CD4-positive, alpha-beta T cell (primary cell): ENCODE measurements around the gene ASCL4. TPM values are rescaled to one million over a fixed set of nuclear protein-coding genes. Genes with fewer than 3 reads are reported as not detected.

Experiments
- ATAC-seq: fragments of 200-7000 bp; cut with Tn5 transposase; one replicate; pipeline ENCODE4 v1.10.0; 2022; ENCODE audit warnings: mild to moderate bottlenecking; ENCODE audit not compliant: poor library complexity
- CTCF ChIA-PET: fragments of 350-600 bp; sonication (Branson Sonifier 250); formaldehyde crosslinking; loops from one replicate; lab custom pipeline; 2021; ENCODE audit warnings: antibody characterized with exemption, inconsistent platforms; lab: Charles Lee
- POLR2A ChIA-PET: fragments of 350-600 bp; sonication (Branson Sonifier 250); formaldehyde crosslinking; loops from one replicate; lab custom pipeline; 2021; ENCODE audit warnings: antibody characterized with exemption, inconsistent platforms; lab: Charles Lee
- DNase-seq, 14 experiments: peaks; one replicate each; pipeline ENCODE4 v3.0.0-alpha.2; 2013 to 2020; ENCODE audit warnings: mixed read lengths in 2 of 14
- H3K27ac ChIP-seq, 2 donors: one replicate each; pipeline versions ENCODE4 v1.5.1 to v1.7.0; 2013; ENCODE audit warnings: low read length in 2 of 2, low read depth in 1 of 2, mild to moderate bottlenecking in 1 of 2
- H3K27me3 ChIP-seq, 2 experiments: 1 replicate in 1 of 2; 2 replicates in 1 of 2; pipeline versions ENCODE4 v1.6.1 to v1.7.0; 2013; ENCODE audit warnings: low read length in 2 of 2, control low read depth in 1 of 2, mild to moderate bottlenecking in 1 of 2, moderate library complexity in 1 of 2; ENCODE audit not compliant: insufficient read depth in 2 of 2, control insufficient read depth in 1 of 2
- H3K36me3 ChIP-seq: one replicate; pipeline ENCODE4 v1.6.1; 2013; ENCODE audit warnings: low read length, control low read depth; ENCODE audit not compliant: insufficient read depth
- H3K4me1 ChIP-seq: one replicate; pipeline ENCODE4 v1.6.1; 2013; ENCODE audit warnings: low read length, control low read depth; ENCODE audit not compliant: insufficient read depth
- H3K4me3 ChIP-seq: one replicate; pipeline ENCODE4 v1.5.1; 2013; ENCODE audit warnings: mild to moderate bottlenecking, low read length, moderate library complexity
- H3K9me3 ChIP-seq, 2 experiments: 1 replicate in 1 of 2; 2 replicates in 1 of 2; pipeline versions ENCODE4 v1.6.1 to v1.7.0; 2013; ENCODE audit warnings: low read length in 2 of 2, mild to moderate bottlenecking in 2 of 2, control low read depth in 1 of 2, moderate library complexity in 1 of 2; ENCODE audit not compliant: control insufficient read depth in 1 of 2, insufficient read depth in 1 of 2
- H3K27ac Mint-ChIP-seq: one replicate; pipeline ENCODE4 v1.8.0; 2020; ENCODE audit warnings: mixed read lengths
- H3K27me3 Mint-ChIP-seq: one replicate; pipeline ENCODE4 v1.8.0; 2021; ENCODE audit warnings: mixed read lengths
- H3K36me3 Mint-ChIP-seq: one replicate; pipeline ENCODE4 v1.8.0; 2021; ENCODE audit warnings: low read depth, mixed read lengths
- H3K4me1 Mint-ChIP-seq: one replicate; pipeline ENCODE4 v1.8.0; 2021; ENCODE audit warnings: low read depth, mixed read lengths
- H3K4me3 Mint-ChIP-seq: one replicate; pipeline ENCODE4 v1.8.0; 2020; ENCODE audit warnings: mild to moderate bottlenecking, mixed read lengths
- H3K9me3 Mint-ChIP-seq: one replicate; pipeline ENCODE4 v1.8.0; 2020; ENCODE audit warnings: mixed read lengths
- intact Hi-C, 2 experiments: fragments of 100-400 bp; cut with DNase I in 1 of 2; cut with micrococcal nuclease in 1 of 2; formaldehyde crosslinking; loops; one replicate each; pipeline versions ENCODE4 v1.15.1 to v1.9.0; 2023 to 2025; cut with DNase I, micrococcal nuclease
- total RNA-seq, 174 experiments: library from RNA in 2 of 174; stranded (reverse) in 2 of 174; gene quantifications; one replicate each; pipeline ENCODE4 v1.2.3 and lab custom pipeline; 2021 to 2026
- TF ChIP-seq, protein P1 (sequence below): fragments of 200-600 bp; IDR thresholded peaks from one replicate; pipeline ENCODE4 v1.8.0; 2022; ENCODE audit warnings: antibody characterized with exemption, mild to moderate bottlenecking

Gene ASCL4
- total RNA-seq, 2 experiments from 2014 or later, result not detected

DNA sequence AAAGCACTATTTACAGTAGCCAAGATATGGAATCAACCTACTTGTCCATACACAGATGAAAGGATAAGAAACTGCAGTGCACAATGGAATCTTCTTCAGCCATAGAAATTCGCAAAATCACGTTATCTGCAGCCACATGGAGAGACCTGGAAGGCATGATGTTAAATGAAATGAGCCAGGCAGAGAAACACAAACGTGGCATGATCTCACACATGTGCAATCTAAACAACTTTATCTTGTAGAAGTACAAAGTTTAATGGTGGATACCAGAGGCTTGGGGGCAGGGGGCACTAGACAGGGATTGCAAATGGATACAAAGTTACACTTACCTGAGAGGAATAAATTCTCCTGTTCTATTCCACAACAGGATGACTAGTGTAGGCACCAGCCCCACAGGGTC is 24.1 kb downstream of the ASCL4 start:
- Mint-ChIP-seq H3K4me1 (no peaks in the 10 kb centered on the region), H3K27ac (no peak overlapping the region), H3K4me3 (no peak overlapping the region), H3K9me3 (no peaks in the 10 kb centered on the region), H3K27me3 (peaks cover 51% of the 10 kb centered on the region), H3K36me3 (no peaks in the 10 kb centered on the region)
- Histone ChIP-seq H3K36me3 (no peaks in the 10 kb centered on the region), H3K4me3 (no peak overlapping the region), H3K27me3 (peaks cover 0 to 5% of the 10 kb centered on the region in 2 experiments), H3K9me3 (no peaks in the 10 kb centered on the region), H3K27ac (no peak overlapping the region), H3K4me1 (no peaks in the 10 kb centered on the region)
- DNase-seq (no peak), ATAC-seq (no peak)
- intact Hi-C loops, result no loop called here
- ChIA-PET CTCF (no interaction called here), POLR2A (no interaction called here)
- TF ChIP-seq, protein P1, sequence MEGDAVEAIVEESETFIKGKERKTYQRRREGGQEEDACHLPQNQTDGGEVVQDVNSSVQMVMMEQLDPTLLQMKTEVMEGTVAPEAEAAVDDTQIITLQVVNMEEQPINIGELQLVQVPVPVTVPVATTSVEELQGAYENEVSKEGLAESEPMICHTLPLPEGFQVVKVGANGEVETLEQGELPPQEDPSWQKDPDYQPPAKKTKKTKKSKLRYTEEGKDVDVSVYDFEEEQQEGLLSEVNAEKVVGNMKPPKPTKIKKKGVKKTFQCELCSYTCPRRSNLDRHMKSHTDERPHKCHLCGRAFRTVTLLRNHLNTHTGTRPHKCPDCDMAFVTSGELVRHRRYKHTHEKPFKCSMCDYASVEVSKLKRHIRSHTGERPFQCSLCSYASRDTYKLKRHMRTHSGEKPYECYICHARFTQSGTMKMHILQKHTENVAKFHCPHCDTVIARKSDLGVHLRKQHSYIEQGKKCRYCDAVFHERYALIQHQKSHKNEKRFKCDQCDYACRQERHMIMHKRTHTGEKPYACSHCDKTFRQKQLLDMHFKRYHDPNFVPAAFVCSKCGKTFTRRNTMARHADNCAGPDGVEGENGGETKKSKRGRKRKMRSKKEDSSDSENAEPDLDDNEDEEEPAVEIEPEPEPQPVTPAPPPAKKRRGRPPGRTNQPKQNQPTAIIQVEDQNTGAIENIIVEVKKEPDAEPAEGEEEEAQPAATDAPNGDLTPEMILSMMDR, result no peak

DNA sequence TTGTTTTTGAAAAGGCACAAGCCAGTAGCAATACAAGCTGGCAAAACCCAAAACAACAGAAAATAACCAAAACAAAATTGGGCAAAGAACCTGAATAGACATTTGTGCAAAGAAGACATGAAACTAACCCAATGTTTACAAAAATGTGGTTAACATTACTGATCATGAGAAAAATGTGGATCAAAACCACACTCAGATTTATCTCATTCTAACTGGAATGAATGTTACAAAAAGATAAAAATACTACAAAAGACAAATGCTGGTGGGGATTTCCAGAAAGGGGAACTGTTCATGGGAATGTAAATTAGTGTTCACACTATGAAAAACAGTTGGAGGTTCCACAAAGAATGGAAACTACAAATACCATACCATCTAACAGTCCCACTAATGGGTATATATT is 26.6 kb downstream of the ASCL4 start:
- Histone ChIP-seq H3K27me3 (peaks cover 0 to 2% of the 10 kb centered on the region in 2 experiments), H3K36me3 (no peaks in the 10 kb centered on the region), H3K4me1 (no peaks in the 10 kb centered on the region), H3K4me3 (no peak overlapping the region), H3K9me3 (no peaks in the 10 kb centered on the region), H3K27ac (no peak overlapping the region)
- no peak for ATAC-seq
- POLR2A ChIA-PET, result no interaction called here
- Mint-ChIP-seq H3K9me3 (no peaks in the 10 kb centered on the region), H3K4me1 (no peaks in the 10 kb centered on the region), H3K27me3 (peaks cover 30% of the 10 kb centered on the region), H3K36me3 (no peaks in the 10 kb centered on the region), H3K4me3 (no peak overlapping the region), H3K27ac (no peak overlapping the region)
- DNase-seq, result no peak
- TF ChIP-seq, protein P1, result no peak
- CTCF ChIA-PET, result no interaction called here
- intact Hi-C loops, result no loop called here

DNA sequence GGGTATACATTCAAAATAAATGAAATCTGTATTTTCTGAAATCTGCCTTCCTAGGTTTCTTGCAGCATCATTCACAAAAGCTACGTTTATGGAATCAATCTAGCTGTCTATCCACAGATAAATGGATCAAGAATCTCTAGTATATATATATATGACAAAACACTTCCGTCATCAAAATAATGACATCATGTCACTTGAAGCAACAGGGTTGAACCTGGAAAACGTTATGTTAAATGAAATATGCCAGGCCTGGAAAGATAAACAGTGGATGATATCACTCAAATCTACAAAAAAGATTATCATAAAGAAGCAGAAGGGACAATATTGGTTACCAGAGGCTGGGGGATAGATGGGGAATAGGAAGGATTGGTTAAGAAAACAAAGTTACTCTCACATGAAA is 28.6 kb downstream of the ASCL4 start:
- no peak overlapping the region for H3K4me3 ChIP-seq
- H3K4me1 ChIP-seq, result no peaks in the 10 kb centered on the region
- Mint-ChIP-seq H3K27me3 (peaks cover 24% of the 10 kb centered on the region), H3K9me3 (no peaks in the 10 kb centered on the region), H3K4me1 (no peaks in the 10 kb centered on the region), H3K27ac (no peak overlapping the region), H3K4me3 (no peak overlapping the region), H3K36me3 (no peaks in the 10 kb centered on the region)
- intact Hi-C loops, result no loop called here
- TF ChIP-seq, protein P1, result no peak
- ChIA-PET CTCF (interaction anchor here (0.9 kb wide), 1 partner anchor 9 kb away, joined by 6 read pairs; no protein-coding TSS in a partner anchor), POLR2A (no interaction called here)
- H3K27me3 ChIP-seq, result peaks cover 0 to 2% of the 10 kb centered on the region in 2 experiments
- no peak for DNase-seq
- no peak for ATAC-seq
- no peaks in the 10 kb centered on the region for H3K9me3 ChIP-seq
- no peak overlapping the region for H3K27ac ChIP-seq
- H3K36me3 ChIP-seq, result no peaks in the 10 kb centered on the region
